ENCODE data around the gene MLLT10.

The MLLT10 gene

DNA sequence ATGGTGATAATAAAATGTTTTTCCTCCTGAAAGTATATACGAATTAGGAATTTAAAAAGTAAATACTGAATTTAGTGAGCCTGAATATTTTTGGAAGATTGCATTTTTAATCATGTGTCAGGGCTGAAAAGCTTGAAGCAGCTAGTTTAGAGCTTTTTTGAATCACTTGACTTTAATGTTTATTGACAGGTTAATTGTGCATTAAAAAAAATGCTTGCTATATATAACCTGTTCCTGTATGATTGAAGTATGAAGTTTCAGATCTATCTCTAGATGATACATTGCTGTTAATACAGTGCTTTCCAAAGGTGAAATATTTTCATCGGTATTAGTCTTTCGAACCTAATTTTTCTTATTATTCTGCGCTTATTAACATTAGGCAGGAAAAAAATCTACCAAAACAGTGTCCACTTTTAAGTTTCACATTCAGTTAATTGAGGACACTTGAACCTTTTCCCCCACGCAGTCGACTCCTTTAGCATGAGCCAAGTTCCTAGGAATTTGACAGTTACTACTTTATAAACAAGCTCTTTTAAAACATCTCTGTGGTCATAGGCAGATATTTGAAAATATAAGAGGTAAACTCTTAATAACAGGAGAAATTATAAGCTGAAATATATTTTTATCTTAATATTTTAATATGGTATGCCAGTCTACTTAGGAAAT lies 187.1 kb downstream of the MLLT10 start:
- no peaks in the 10 kb centered on the region for H3K9me3 ChIP-seq (ENCODE audit: control insufficient read depth in 2 of 2, low read length in 2 of 2)
- H3K4me1 ChIP-seq (ENCODE audit: control insufficient read depth, insufficient read depth, low read length), result peaks cover 2% of the 10 kb centered on the region
- no peak overlapping the region for H3K4me3 ChIP-seq (ENCODE audit: low read length in 2 of 2)
- peaks cover 0 to 3% of the 10 kb centered on the region in 2 donors for H3K36me3 ChIP-seq (ENCODE audit: control insufficient read depth in 2 of 2, insufficient read depth in 2 of 2, low read length in 2 of 2)
- no peak overlapping the region for H3K27ac ChIP-seq (ENCODE audit: low read length)
- H3K9ac ChIP-seq (ENCODE audit: low read length in 2 of 2), result no peak overlapping the region
- no peaks in the 10 kb centered on the region for H3K27me3 ChIP-seq (ENCODE audit: control insufficient read depth in 1 of 2, insufficient read depth in 2 of 2, low read length in 2 of 2)

GRCh38 chr10:21722209-21722608 lies 188.2 kb downstream of the MLLT10 start:
- Histone ChIP-seq H3K4me3 (ENCODE audit: low read length in 2 of 2) (no peak overlapping the region), H3K9ac (ENCODE audit: low read length in 2 of 2) (no peak overlapping the region), H3K27me3 (ENCODE audit: control insufficient read depth in 1 of 2, insufficient read depth in 2 of 2, low read length in 2 of 2) (no peaks in the 10 kb centered on the region), H3K9me3 (ENCODE audit: control insufficient read depth in 2 of 2, low read length in 2 of 2) (no peaks in the 10 kb centered on the region), H3K36me3 (ENCODE audit: control insufficient read depth in 2 of 2, insufficient read depth in 2 of 2, low read length in 2 of 2) (peaks cover 0 to 7% of the 10 kb centered on the region in 2 donors), H3K4me1 (ENCODE audit: control insufficient read depth, insufficient read depth, low read length) (peaks cover 2% of the 10 kb centered on the region), H3K27ac (ENCODE audit: low read length) (no peak overlapping the region)

DNA sequence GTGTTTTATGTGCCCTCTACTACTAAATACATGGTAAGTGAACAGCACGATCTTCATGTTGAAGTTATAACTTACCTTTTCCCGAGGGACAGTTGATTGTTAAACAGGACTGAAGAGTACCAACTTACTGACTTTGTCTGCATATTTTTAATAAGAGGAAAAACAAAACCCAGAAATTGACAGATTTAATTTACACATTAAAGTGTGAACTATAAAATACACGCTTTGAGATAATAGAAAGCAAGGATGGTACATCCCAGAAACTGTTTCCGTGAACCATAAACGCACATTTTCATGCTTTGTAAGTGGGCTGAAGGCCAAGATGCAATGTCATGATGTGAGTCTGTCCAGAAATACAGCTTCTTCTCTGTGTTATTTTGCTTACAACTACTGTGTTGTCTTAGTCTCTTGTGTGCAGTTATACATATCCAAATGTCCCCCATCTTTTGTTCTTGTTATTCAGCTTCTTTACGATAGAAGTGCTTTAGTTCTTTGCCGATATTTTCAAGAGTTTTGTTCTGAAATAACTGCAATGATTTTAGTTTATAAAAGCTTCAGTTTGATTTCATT lies 190.1 kb downstream of the MLLT10 start:
- no peaks in the 10 kb centered on the region for H3K27me3 ChIP-seq (ENCODE audit: control insufficient read depth in 1 of 2, insufficient read depth in 2 of 2, low read length in 2 of 2)
- H3K4me1 ChIP-seq (ENCODE audit: control insufficient read depth, insufficient read depth, low read length), result peaks cover 2% of the 10 kb centered on the region
- no peaks in the 10 kb centered on the region for H3K9me3 ChIP-seq (ENCODE audit: control insufficient read depth in 2 of 2, low read length in 2 of 2)
- H3K36me3 ChIP-seq (ENCODE audit: control insufficient read depth in 2 of 2, insufficient read depth in 2 of 2, low read length in 2 of 2), result peaks cover 0 to 5% of the 10 kb centered on the region in 2 donors
- H3K4me3 ChIP-seq (ENCODE audit: low read length in 2 of 2), result no peak overlapping the region
- H3K9ac ChIP-seq (ENCODE audit: low read length in 2 of 2), result no peak overlapping the region
- no peak overlapping the region for H3K27ac ChIP-seq (ENCODE audit: low read length)

DNA sequence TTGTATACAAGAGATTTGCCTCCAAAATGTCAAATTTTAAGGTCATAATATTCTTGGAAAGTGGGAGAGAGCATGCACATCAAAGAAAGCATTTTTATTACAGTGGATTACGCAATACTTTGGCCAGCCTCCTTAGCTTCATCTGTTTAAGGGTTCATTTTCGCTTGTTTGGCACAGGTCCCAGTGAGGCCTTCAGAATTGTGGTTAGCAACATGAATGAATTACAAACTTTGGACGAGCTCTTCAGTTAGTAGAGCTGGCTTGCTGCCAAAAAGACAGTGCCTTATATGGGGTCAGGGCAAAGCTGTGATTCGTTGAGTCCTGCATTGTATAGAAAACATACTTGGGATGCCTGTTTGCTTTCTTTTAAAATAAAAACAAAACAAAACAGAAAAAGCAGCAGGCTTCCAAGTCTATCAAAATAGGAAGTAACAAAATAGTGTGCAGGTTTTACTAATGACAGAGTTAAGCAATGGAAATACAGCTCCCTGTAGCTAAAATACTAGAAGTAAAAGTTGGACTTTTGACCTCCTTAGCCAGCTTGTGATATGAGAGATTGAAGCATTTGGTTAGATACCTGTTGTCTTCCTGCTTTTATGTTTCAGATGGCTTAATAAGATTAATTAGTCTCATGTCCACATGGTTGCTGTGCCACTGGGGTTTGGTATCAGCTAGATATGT lies 190.8 kb downstream of the MLLT10 start:
- no peaks in the 10 kb centered on the region for H3K9me3 ChIP-seq (ENCODE audit: control insufficient read depth in 2 of 2, low read length in 2 of 2)
- no peak overlapping the region for H3K9ac ChIP-seq (ENCODE audit: low read length in 2 of 2)
- peaks cover 3 to 5% of the 10 kb centered on the region in 2 donors for H3K36me3 ChIP-seq (ENCODE audit: control insufficient read depth in 2 of 2, insufficient read depth in 2 of 2, low read length in 2 of 2)
- no peak overlapping the region for H3K27ac ChIP-seq (ENCODE audit: low read length)
- H3K4me3 ChIP-seq (ENCODE audit: low read length in 2 of 2), result peak overlapping the region in 1 of 2 donors; percentile 3
- peaks cover 2% of the 10 kb centered on the region for H3K4me1 ChIP-seq (ENCODE audit: control insufficient read depth, insufficient read depth, low read length)
- no peaks in the 10 kb centered on the region for H3K27me3 ChIP-seq (ENCODE audit: control insufficient read depth in 1 of 2, insufficient read depth in 2 of 2, low read length in 2 of 2)

- Histone ChIP-seq H3K4me1 (ENCODE audit: control insufficient read depth, insufficient read depth, low read length) (peaks cover 2% of the 10 kb centered on the region), H3K9me3 (ENCODE audit: control insufficient read depth in 2 of 2, low read length in 2 of 2) (no peaks in the 10 kb centered on the region), H3K27ac (ENCODE audit: low read length) (no peak overlapping the region), H3K27me3 (ENCODE audit: control insufficient read depth in 1 of 2, insufficient read depth in 2 of 2, low read length in 2 of 2) (no peaks in the 10 kb centered on the region), H3K4me3 (ENCODE audit: low read length in 2 of 2) (no peak overlapping the region), H3K9ac (ENCODE audit: low read length in 2 of 2) (no peak overlapping the region), H3K36me3 (ENCODE audit: control insufficient read depth in 2 of 2, insufficient read depth in 2 of 2, low read length in 2 of 2) (peaks cover 5 to 11% of the 10 kb centered on the region in 2 donors)
Measured at GRCh38 chr10:21726601-21727225, 192.7 kb downstream of the MLLT10 start.

DNA sequence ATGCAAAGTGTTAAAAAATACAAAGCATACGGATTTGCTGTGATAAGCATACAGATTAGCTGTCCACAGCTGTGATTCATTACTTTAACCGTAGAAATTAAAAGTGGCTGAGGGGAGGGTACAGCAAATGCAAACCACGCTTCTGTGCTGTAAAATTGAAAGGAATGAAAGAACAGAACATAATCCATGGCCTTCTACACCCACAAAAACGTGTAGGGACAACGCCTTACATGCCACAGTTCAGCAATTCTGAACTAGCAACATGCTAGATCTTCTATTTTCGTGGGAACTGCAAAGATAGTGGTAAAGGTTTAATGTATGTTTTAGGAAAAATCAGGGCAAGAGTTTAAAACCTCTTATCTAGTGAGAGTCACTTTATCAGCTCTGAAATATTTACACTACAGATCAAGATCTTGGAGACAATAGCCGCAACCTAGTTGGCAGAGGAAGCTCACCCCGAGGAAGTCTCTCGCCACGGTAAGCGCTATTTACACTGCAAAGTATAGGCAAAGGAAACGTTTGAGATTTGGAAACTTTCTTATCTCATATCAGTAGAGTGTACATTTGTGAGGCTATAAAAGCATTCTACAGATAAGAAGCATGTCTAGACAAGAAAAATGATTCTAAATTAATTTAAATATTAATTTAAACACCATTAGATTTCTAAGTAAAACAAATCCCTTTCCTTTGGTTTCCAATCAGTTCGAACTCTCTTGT lies 193.6 kb downstream of the MLLT10 start:
- H3K4me3 ChIP-seq (ENCODE audit: low read length in 2 of 2), result no peak overlapping the region
- no peaks in the 10 kb centered on the region for H3K9me3 ChIP-seq (ENCODE audit: control insufficient read depth in 2 of 2, low read length in 2 of 2)
- peaks cover 2% of the 10 kb centered on the region for H3K4me1 ChIP-seq (ENCODE audit: control insufficient read depth, insufficient read depth, low read length)
- H3K27me3 ChIP-seq (ENCODE audit: control insufficient read depth in 1 of 2, insufficient read depth in 2 of 2, low read length in 2 of 2), result no peaks in the 10 kb centered on the region
- no peak overlapping the region for H3K9ac ChIP-seq (ENCODE audit: low read length in 2 of 2)
- H3K36me3 ChIP-seq (ENCODE audit: control insufficient read depth in 2 of 2, insufficient read depth in 2 of 2, low read length in 2 of 2), result peaks cover 5 to 11% of the 10 kb centered on the region in 2 donors
- no peak overlapping the region for H3K27ac ChIP-seq (ENCODE audit: low read length)

DNA sequence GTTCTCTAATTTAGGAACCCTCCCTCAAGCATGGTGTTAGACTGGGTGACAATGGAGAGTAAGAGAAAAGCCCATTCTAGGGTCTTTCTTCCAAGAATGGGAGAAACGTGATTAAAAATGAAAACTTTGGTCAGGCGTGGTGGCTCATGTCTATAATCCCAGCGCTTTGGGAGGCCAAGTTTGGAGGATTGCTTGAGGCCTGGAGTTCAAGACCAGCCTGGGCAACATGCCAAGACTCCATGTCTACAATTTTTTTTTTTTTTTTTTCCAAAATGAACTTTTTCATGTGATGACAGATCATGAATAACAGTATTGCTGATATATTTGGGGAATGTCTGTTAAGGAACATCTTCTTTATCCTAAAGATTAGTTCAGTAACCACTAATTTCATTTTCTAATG lies 194.6 kb downstream of the MLLT10 start:
- Histone ChIP-seq H3K27me3 (ENCODE audit: control insufficient read depth in 1 of 2, insufficient read depth in 2 of 2, low read length in 2 of 2) (no peaks in the 10 kb centered on the region), H3K27ac (ENCODE audit: low read length) (no peak overlapping the region), H3K4me3 (ENCODE audit: low read length in 2 of 2) (no peak overlapping the region), H3K36me3 (ENCODE audit: control insufficient read depth in 2 of 2, insufficient read depth in 2 of 2, low read length in 2 of 2) (peaks cover 6 to 11% of the 10 kb centered on the region in 2 donors), H3K9me3 (ENCODE audit: control insufficient read depth in 2 of 2, low read length in 2 of 2) (no peaks in the 10 kb centered on the region), H3K4me1 (ENCODE audit: control insufficient read depth, insufficient read depth, low read length) (peaks cover 2% of the 10 kb centered on the region), H3K9ac (ENCODE audit: low read length in 2 of 2) (no peak overlapping the region)

DNA sequence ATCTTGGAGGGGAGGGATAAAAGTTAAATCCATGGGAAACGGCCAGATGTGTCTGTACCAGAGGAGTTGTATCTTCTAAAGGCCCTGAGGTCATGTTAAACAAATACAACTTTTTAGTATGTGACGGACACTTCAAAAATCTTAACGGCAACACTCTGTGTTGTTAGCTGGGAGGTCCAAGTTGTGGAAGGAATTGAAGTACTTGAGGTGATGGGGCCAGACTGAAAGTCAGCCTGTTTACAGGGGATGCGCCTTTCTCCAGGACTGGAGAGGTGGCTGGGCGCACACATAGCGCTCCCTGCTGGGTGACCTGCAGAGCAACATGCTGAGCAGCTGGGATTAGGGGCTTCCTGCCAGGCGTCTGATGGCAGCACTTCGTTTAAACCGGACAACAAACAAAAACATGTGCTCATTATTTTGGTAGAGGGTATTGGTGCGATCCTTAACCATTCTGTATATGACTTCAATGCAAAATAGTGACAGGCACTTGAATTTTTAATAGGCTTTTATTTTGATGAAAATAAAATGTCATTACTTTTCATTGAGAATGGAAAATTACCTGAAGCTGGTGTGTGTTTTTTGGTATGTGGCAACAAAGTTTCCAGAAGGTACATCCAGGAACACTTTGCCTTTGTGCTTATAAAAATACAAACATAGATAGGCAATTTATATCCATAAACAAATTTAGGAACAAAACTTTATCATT lies 198.2 kb downstream of the MLLT10 start:
- Histone ChIP-seq H3K9ac (ENCODE audit: low read length in 2 of 2) (no peak overlapping the region), H3K9me3 (ENCODE audit: control insufficient read depth in 2 of 2, low read length in 2 of 2) (no peaks in the 10 kb centered on the region)

GRCh38 chr10:21733710-21734109 lies 199.7 kb downstream of the MLLT10 start:
- H3K27me3 ChIP-seq (ENCODE audit: control insufficient read depth in 1 of 2, insufficient read depth in 2 of 2, low read length in 2 of 2), result no peaks in the 10 kb centered on the region
- no peak overlapping the region for H3K27ac ChIP-seq (ENCODE audit: low read length)
- no peaks in the 10 kb centered on the region for H3K4me1 ChIP-seq (ENCODE audit: control insufficient read depth, insufficient read depth, low read length)
- H3K36me3 ChIP-seq (ENCODE audit: control insufficient read depth in 2 of 2, insufficient read depth in 2 of 2, low read length in 2 of 2), result peaks cover 9 to 25% of the 10 kb centered on the region in 2 donors
- H3K9me3 ChIP-seq (ENCODE audit: control insufficient read depth in 2 of 2, low read length in 2 of 2), result no peaks in the 10 kb centered on the region
- H3K9ac ChIP-seq (ENCODE audit: low read length in 2 of 2), result no peak overlapping the region
- H3K4me3 ChIP-seq (ENCODE audit: low read length in 2 of 2), result no peak overlapping the region

More for the DNA sequence above, 198.2 kb downstream of the MLLT10 start:
- no peaks in the 10 kb centered on the region for H3K27me3 ChIP-seq (ENCODE audit: control insufficient read depth in 1 of 2, insufficient read depth in 2 of 2, low read length in 2 of 2)
- peaks cover 9 to 20% of the 10 kb centered on the region in 2 donors for H3K36me3 ChIP-seq (ENCODE audit: control insufficient read depth in 2 of 2, insufficient read depth in 2 of 2, low read length in 2 of 2)
- no peak overlapping the region for H3K27ac ChIP-seq (ENCODE audit: low read length)
- no peaks in the 10 kb centered on the region for H3K4me1 ChIP-seq (ENCODE audit: control insufficient read depth, insufficient read depth, low read length)
- H3K4me3 ChIP-seq (ENCODE audit: low read length in 2 of 2), result no peak overlapping the region

DNA sequence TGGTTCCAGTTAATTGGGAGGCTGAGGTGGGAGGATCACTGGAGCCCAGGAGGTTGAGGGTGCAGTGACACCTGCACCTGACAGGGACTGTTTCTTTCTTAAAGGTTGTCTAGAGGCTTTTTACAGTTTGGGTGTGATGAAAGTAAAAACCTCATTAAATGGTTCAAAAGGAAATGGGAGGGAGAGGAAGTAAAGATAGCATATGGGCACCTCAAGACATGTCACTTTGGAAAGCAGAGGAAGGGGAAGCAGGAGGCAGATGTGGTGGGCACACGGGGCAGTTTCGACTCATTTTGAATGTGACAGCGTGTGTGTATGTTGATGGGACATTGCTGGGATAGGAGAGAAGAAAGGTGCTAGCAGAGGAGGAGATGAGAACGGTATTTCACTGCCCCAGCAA lies 203.1 kb downstream of the MLLT10 start:
- no peaks in the 10 kb centered on the region for H3K4me1 ChIP-seq (ENCODE audit: control insufficient read depth, insufficient read depth, low read length)
- no peaks in the 10 kb centered on the region for H3K9me3 ChIP-seq (ENCODE audit: control insufficient read depth in 2 of 2, low read length in 2 of 2)
- H3K27me3 ChIP-seq (ENCODE audit: control insufficient read depth in 1 of 2, insufficient read depth in 2 of 2, low read length in 2 of 2), result no peaks in the 10 kb centered on the region
- H3K36me3 ChIP-seq (ENCODE audit: control insufficient read depth in 2 of 2, insufficient read depth in 2 of 2, low read length in 2 of 2), result peaks cover 16 to 30% of the 10 kb centered on the region in 2 donors
- no peak overlapping the region for H3K9ac ChIP-seq (ENCODE audit: low read length in 2 of 2)
- no peak overlapping the region for H3K27ac ChIP-seq (ENCODE audit: low read length)
- no peak overlapping the region for H3K4me3 ChIP-seq (ENCODE audit: low read length in 2 of 2)
